ENCODE measurements around the gene CD300LF. TPM values are rescaled to one million over a fixed set of nuclear protein-coding genes. Genes with fewer than 3 reads are reported as not detected.

Gene CD300LF
- total RNA-seq, 1 experiment from 2014 or later: 2.4 TPM

- H3K27me3 ChIP-seq (replicated peaks; ENCODE audit: control insufficient read depth, insufficient read depth, low read length): no peaks in the 10 kb centered on the region
- Mint-ChIP-seq H3K36me3 (ENCODE audit: insufficient read depth, unreplicated experiment) (no peaks in the 10 kb centered on the region), H3K4me1 (ENCODE audit: low read depth, unreplicated experiment) (peaks cover 6% of the 10 kb centered on the region), H3K4me3 (ENCODE audit: unreplicated experiment) (no peak overlapping the region), H3K27me3 (ENCODE audit: insufficient read depth, unreplicated experiment) (no peaks in the 10 kb centered on the region), H3K9me3 (ENCODE audit: unreplicated experiment) (no peaks in the 10 kb centered on the region), H3K27ac (ENCODE audit: unreplicated experiment) (no peak overlapping the region)
- BruUV-seq (replicated peaks): no TSS peak
- no peak for DNase-seq
- CTCF ChIA-PET: no interaction called here
- H3K36me3 ChIP-seq (ENCODE audit: control insufficient read depth, insufficient read depth, low read length): no peaks in the 10 kb centered on the region
- POLR2A ChIA-PET: no interaction called here
- intact Hi-C loops (cut with micrococcal nuclease; ENCODE audit: unreplicated experiment): no loop called here
- no peak for TF ChIP-seq CTCF (IDR thresholded peaks at IDR 0.05; ENCODE audit: insufficient read depth in 1 of 2, low read depth in 1 of 2, low read length in 1 of 2, severe bottlenecking in 1 of 2, unreplicated experiment in 1 of 2)
- 0 out of 2 replicates have a peak, but pooled peaks cover 3% of the 10 kb centered on the region for H3K9me3 ChIP-seq
- H3K4me3 ChIP-seq (ENCODE audit: low read depth, low read length): no peak overlapping the region
- peaks cover 8% of the 10 kb centered on the region; the same call in 1 of the 2 replicates for H3K4me1 ChIP-seq
These were observed 11.2 kb upstream of the CD300LF start for GRCh38 chr17:74723891-74724290.

GRCh38 chr17:74722782-74723181 lies 10.1 kb upstream of the CD300LF start:
- no peaks in the 10 kb centered on the region for H3K9me3 Mint-ChIP-seq (ENCODE audit: unreplicated experiment)
- no peak overlapping the region for H3K4me3 Mint-ChIP-seq (ENCODE audit: unreplicated experiment)
- CTCF ChIA-PET: interaction anchor here (1.0 kb wide), 1 partner anchor 14 kb away, joined by 5 read pairs; the partner anchor contains the start of gene RAB37
- H3K27me3 Mint-ChIP-seq (ENCODE audit: insufficient read depth, unreplicated experiment): no peaks in the 10 kb centered on the region
- Histone ChIP-seq H3K9me3 (0 out of 2 replicates have a peak, but pooled peaks cover 1% of the 10 kb centered on the region), H3K4me3 (ENCODE audit: low read depth, low read length) (no peak overlapping the region), H3K27me3 (replicated peaks; ENCODE audit: control insufficient read depth, insufficient read depth, low read length) (no peaks in the 10 kb centered on the region), H3K36me3 (ENCODE audit: control insufficient read depth, insufficient read depth, low read length) (no peaks in the 10 kb centered on the region), H3K4me1 (peaks cover 8% of the 10 kb centered on the region; the same call in 1 of the 2 replicates)
- H3K27ac Mint-ChIP-seq (ENCODE audit: unreplicated experiment): no peak overlapping the region
- intact Hi-C loops (cut with micrococcal nuclease; ENCODE audit: unreplicated experiment): no loop called here
- POLR2A ChIA-PET: no interaction called here
- TF ChIP-seq CTCF (IDR thresholded peaks at IDR 0.05; ENCODE audit: insufficient read depth in 1 of 2, low read depth in 1 of 2, low read length in 1 of 2, severe bottlenecking in 1 of 2, unreplicated experiment in 1 of 2): no peak
- H3K36me3 Mint-ChIP-seq (ENCODE audit: insufficient read depth, unreplicated experiment): no peaks in the 10 kb centered on the region
- BruUV-seq (replicated peaks): no TSS peak
- DNase-seq: no peak
- H3K4me1 Mint-ChIP-seq (ENCODE audit: low read depth, unreplicated experiment): peaks cover 6% of the 10 kb centered on the region

- Mint-ChIP-seq H3K4me3 (ENCODE audit: unreplicated experiment) (no peak overlapping the region), H3K9me3 (ENCODE audit: unreplicated experiment) (no peaks in the 10 kb centered on the region), H3K27me3 (ENCODE audit: insufficient read depth, unreplicated experiment) (no peaks in the 10 kb centered on the region), H3K27ac (ENCODE audit: unreplicated experiment) (no peak overlapping the region), H3K4me1 (ENCODE audit: low read depth, unreplicated experiment) (peaks cover 12% of the 10 kb centered on the region), H3K36me3 (ENCODE audit: insufficient read depth, unreplicated experiment) (no peaks in the 10 kb centered on the region)
- BruUV-seq (replicated peaks): no TSS peak
- H3K9me3 ChIP-seq: no peaks in the 10 kb centered on the region
- H3K4me1 ChIP-seq: peaks cover 22% of the 10 kb centered on the region
- H3K27me3 ChIP-seq (replicated peaks; ENCODE audit: control insufficient read depth, insufficient read depth, low read length): no peaks in the 10 kb centered on the region
- TF ChIP-seq CTCF (IDR thresholded peaks at IDR 0.05; ENCODE audit: insufficient read depth in 1 of 2, low read depth in 1 of 2, low read length in 1 of 2, severe bottlenecking in 1 of 2, unreplicated experiment in 1 of 2): no peak
- intact Hi-C loops (cut with micrococcal nuclease; ENCODE audit: unreplicated experiment): no loop called here
- POLR2A ChIA-PET: no interaction called here
- no peaks in the 10 kb centered on the region for H3K36me3 ChIP-seq (ENCODE audit: control insufficient read depth, insufficient read depth, low read length)
- no peak for DNase-seq
- no peak overlapping the region for H3K4me3 ChIP-seq (ENCODE audit: low read depth, low read length)
- CTCF ChIA-PET: interaction anchor here (1.6 kb wide), 1 partner anchor 17 kb away, joined by 4 read pairs; no protein-coding TSS in a partner anchor
These were observed 7.8 kb upstream of the CD300LF start for GRCh38 chr17:74720506-74720905.
